Spleen (tissue), 7 donors: ENCODE measurements around the gene TMC5.

Experiments
- POLR2A ChIP-seq, 3 donors: fragments of 450-650 bp; IDR thresholded peaks; one replicate each; pipeline ENCODE4 v1.5.1; 2017; ENCODE audit warnings: antibody characterized with exemption in 3 of 3, mild to moderate bottlenecking in 1 of 3
- POLR2AphosphoS5 ChIP-seq, 3 donors: sonication (generic); formaldehyde crosslinking; IDR thresholded peaks; one replicate each; pipeline ENCODE4 v1.5.1; 2017; ENCODE audit warnings: antibody characterized with exemption in 3 of 3
- TF ChIP-seq, protein P1 (sequence below), 11 experiments: fragments of 200-600 bp in 7 of 11; fragments of 450-650 bp in 4 of 11; sonication (generic) in 4 of 11; IDR thresholded peaks in 8 of 11; conservative IDR thresholded peaks in 3 of 11; 1 replicate in 7 of 11; 2 replicates in 4 of 11; pipeline versions ENCODE4 v1.4.0 to v1.8.0; 2016 to 2021; ENCODE audit warnings: antibody characterized with exemption in 11 of 11, inconsistent platforms in 4 of 11, mild to moderate bottlenecking in 1 of 11
- donor health status: DM: no; HTN: no; CAD: no; lungs with moderate emphysema.
- donor health status: DM: no; HTN: no; CAD: no.
- donor health status: DM: no; HTN: no; CAD: no.

DNA sequence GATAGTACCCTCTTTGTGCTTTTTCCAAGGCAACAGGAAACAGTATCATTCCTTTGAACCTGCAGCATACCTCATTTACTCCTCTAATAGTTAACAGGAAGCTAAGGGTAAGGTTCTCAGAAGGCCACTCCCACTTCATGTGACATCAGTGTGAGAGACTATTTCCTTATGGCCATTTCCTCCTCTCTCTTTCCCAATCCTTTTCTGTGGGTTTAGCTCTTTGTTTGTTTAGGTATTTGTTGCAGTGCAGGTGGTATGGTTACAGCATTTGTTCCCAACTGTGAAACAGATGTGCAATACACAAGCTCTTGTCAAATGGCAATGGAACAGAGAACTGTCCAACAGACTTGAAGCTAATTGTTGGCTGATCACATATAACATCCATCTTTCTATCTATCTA lies 14.7 kb downstream of the TMC5 start:
- TF ChIP-seq, protein P1, sequence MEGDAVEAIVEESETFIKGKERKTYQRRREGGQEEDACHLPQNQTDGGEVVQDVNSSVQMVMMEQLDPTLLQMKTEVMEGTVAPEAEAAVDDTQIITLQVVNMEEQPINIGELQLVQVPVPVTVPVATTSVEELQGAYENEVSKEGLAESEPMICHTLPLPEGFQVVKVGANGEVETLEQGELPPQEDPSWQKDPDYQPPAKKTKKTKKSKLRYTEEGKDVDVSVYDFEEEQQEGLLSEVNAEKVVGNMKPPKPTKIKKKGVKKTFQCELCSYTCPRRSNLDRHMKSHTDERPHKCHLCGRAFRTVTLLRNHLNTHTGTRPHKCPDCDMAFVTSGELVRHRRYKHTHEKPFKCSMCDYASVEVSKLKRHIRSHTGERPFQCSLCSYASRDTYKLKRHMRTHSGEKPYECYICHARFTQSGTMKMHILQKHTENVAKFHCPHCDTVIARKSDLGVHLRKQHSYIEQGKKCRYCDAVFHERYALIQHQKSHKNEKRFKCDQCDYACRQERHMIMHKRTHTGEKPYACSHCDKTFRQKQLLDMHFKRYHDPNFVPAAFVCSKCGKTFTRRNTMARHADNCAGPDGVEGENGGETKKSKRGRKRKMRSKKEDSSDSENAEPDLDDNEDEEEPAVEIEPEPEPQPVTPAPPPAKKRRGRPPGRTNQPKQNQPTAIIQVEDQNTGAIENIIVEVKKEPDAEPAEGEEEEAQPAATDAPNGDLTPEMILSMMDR (IDR thresholded peaks at IDR 0.05 in 8 of 11, conservative IDR thresholded peaks at IDR 0.05 in 3 of 11), result no peak
- no peak for TF ChIP-seq POLR2AphosphoS5 (IDR thresholded peaks at IDR 0.05)
- no peak for TF ChIP-seq POLR2A (IDR thresholded peaks at IDR 0.05)
